CD4-positive, alpha-beta T cell treated with Interleukin-17A for 1 hour (primary cell): ENCODE results near the gene RPL10.
"Not testable (repeated sequence)": the region's sequence is repeated elsewhere in the genome, so short reads cannot be mapped to it uniquely, and the experiment has no call there.

Experiments used
- DNase-seq: peaks from one replicate; pipeline ENCODE4 v3.0.0-alpha.2; 2020

RPL10 gene

GRCh38 chrX:154378059-154378798, 19.9 kb upstream of the RPL10 start:
- peak; percentile 45 for DNase-seq

GRCh38 chrX:154378799-154379568, 19.2 kb upstream of the RPL10 start, which contains the start of gene EMD:
TSS of gene EMD (plus strand) at chrX:154379295. CDS start at chrX:154379485, 190 bp downstream.
- DNase-seq, result peak; percentile 98

- DNase-seq, result no peak
Measured at GRCh38 chrX:154379569-154379951, 18.6 kb upstream of the RPL10 start.

GRCh38 chrX:154380153-154380552, 18.0 kb upstream of the RPL10 start:
- peak; percentile 0 for DNase-seq

- DNase-seq, result no peak
Measured at GRCh38 chrX:154380787-154381186, 17.4 kb upstream of the RPL10 start.

GRCh38 chrX:154381271-154381670, 16.9 kb upstream of the RPL10 start:
- DNase-seq, result no peak

- DNase-seq, result no peak
Measured at GRCh38 chrX:154382483-154383069, 15.6 kb upstream of the RPL10 start.

GRCh38 chrX:154383359-154384283, 14.6 kb upstream of the RPL10 start:
- no peak for DNase-seq

- DNase-seq, result no peak
Measured at GRCh38 chrX:154384284-154384892, 13.8 kb upstream of the RPL10 start.

- not testable (repeated sequence) for DNase-seq
Measured at GRCh38 chrX:154388094-154388493, 10.1 kb upstream of the RPL10 start.

GRCh38 chrX:154388649-154389048, 9.5 kb upstream of the RPL10 start:
- not testable (repeated sequence) for DNase-seq

GRCh38 chrX:154389812-154390747, 8.1 kb upstream of the RPL10 start:
- DNase-seq, result peak; percentile 51

- not testable (repeated sequence) for DNase-seq
Measured at GRCh38 chrX:154396363-154396762, 1.8 kb upstream of the RPL10 start.

- DNase-seq, result peak; percentile 67
Measured at GRCh38 chrX:154396973-154397887, 947 bp upstream of the RPL10 start.

- peak; percentile 88 for DNase-seq
Measured at GRCh38 chrX:154398668-154399526, 720 bp downstream of the RPL10 start.

- peak; percentile 52 for DNase-seq
Measured at GRCh38 chrX:154399527-154400368, 1.6 kb downstream of the RPL10 start.

- DNase-seq, result not testable (repeated sequence)
Measured at GRCh38 chrX:154400369-154400817, 2.2 kb downstream of the RPL10 start.
